NK-92 treated with Interleukin-12 subunit alpha and Interleukin-12 subunit beta, amount 100 ng/mL, for 24 hours (cell line): ENCODE data around the gene PCDHGB4.
"Not testable (repeated sequence)": the region's sequence is repeated elsewhere in the genome, so short reads cannot be mapped to it uniquely, and the experiment has no call there.

Experiments used
- DNase-seq: peaks from one replicate; lab custom pipeline; 2025; lab: John Stamatoyannopoulos, UW

Gene PCDHGB4

DNA sequence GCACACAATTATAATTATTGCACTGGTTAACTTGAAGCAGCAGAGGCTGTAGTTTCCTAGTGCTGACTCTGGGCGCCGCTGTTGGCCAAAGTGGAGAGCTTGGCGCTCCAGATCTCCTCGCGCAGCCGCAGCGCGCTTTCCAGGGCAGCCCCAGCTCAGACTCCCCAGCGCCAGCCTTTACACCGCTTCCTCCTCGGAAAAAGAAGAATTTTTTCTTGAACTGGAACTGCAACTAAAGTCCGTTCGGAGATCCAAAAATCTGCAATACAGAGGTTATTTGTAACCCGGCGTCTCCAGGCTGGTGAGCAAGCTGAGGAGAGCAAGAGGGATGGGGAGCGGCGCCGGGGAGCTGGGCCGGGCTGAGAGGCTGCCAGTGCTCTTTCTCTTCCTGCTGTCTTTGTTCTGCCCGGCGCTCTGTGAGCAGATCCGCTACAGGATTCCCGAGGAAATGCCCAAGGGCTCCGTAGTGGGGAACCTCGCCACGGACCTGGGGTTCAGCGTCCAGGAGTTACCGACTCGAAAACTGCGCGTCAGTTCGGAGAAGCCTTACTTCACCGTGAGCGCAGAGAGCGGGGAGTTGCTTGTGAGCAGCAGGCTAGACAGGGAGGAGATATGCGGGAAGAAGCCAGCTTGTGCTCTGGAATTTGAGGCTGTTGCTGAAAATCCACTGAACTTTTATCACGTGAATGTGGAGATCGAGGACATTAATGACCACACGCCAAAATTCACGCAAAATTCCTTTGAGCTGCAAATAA lies at the start of gene PCDHGB4:
PCDHGB4 (plus strand) TSS at position 142 of the 755 bp plus-strand sequence; CDS start at position 329, 187 bp downstream.
- DNase-seq, result not testable (repeated sequence)

DNA sequence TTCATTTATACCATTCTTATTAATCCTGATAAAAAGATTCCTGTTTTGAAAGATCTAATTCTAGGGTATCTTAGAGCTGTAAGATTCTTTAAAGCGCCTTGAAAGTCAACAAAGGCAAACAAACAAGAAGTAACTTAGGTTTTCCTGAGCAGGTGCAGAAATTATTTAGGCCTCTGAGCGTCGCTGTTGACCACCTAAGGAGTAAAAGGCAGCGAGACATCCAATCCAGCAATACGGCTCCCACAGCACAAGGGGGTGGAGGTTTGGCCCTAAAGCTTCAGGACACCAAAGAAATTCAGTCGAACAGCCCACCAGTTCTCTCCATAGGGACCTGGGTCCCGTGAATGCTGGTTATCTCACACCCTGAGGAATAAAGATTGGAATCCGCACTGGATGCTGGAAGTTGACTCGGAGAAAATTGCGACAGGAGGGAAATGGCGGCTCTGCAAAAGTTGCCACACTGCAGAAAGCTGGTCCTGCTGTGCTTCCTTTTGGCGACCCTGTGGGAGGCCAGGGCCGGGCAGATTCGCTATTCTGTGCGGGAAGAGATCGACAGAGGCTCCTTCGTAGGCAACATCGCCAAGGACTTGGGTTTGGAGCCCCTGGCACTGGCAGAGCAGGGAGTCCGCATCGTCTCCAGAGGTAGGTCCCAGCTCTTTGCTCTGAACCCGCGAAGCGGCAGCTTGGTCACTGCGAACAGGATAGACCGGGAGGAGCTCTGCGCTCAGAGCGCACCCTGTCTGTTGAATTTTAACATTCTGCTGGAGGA lies 48.8 kb upstream of the PCDHGB4 start, which contains the start of gene PCDHGA2:
PCDHGA2 (plus strand) TSS at position 223 of the 769 bp plus-strand sequence.
- DNase-seq, result no peak

DNA sequence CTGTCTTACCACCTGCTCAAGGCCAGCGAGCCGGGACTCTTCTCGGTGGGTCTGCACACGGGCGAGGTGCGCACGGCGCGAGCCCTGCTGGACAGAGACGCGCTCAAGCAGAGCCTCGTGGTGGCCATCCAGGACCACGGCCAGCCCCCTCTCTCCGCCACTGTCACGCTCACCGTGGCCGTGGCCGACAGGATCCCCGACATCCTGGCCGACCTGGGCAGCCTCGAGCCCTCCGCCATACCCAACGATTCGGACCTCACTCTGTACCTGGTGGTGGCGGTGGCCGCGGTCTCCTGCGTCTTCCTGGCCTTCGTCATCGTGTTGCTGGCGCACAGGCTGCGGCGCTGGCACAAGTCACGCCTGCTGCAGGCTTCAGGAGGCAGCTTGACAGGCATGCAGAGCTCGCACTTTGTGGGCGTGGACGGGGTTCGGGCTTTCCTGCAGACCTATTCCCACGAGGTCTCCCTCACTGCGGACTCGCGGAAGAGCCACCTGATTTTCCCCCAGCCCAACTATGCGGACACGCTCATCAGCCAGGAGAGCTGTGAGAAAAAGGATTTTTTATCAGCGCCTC lies 46.6 kb upstream of the PCDHGB4 start:
- DNase-seq, result not testable (repeated sequence)

DNA sequence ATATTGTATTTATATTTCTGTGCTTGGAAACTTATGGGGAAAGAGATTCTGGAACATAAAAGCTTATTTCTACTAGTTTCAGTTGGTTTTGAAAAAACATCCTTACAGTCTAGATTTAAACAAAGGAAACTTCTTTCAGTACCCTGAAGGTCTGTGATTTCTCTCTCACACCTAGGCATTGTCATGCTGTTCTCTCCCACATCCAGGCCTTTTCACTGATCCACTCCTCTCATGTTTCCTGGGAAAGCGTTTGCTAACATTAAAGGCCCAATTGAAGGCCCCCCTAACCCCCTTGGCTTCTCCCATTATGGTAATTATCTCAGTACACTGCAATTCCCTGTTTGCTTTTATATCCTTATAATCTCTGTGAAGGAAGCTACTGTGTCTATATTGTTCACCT lies 44.7 kb upstream of the PCDHGB4 start:
- DNase-seq, result no peak

DNA sequence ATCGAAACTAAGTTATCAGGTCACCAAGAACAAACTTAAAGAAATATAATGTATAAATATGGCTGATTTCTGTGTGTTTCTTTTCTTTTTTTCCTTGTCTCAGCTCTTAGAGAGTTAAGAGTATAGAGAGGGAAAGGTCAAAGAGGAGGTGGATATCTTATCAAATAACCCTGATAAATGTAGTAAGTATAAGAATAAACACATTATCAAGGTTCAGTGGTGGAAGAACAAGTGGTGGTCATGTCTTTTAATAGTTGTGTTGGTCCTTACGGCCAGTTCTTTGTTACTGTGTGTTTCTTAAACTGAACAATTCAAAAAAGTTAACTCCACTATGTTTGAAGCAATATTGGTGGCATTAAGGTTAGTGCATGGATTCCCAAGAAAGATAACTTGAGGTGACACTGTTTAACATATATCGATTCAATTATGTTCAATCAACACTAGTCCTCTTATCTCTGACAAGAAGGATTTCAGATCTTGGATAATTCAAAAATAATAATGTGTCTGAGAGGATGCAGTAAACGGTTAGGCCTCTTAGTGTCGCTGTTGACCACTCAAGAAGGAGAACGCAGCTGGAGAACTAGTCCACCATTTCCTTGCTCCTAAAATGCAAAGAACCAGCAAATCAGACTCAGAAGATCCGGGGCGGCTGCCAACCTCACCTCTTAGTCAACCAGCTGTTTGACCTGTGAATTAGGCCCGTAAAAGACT lies 44.1 kb upstream of the PCDHGB4 start, which contains the start of gene PCDHGA3:
PCDHGA3 (plus strand) TSS at position 588 of the 711 bp plus-strand sequence. CDS start 205 bp downstream, outside the sequence.
- DNase-seq, result no peak

DNA sequence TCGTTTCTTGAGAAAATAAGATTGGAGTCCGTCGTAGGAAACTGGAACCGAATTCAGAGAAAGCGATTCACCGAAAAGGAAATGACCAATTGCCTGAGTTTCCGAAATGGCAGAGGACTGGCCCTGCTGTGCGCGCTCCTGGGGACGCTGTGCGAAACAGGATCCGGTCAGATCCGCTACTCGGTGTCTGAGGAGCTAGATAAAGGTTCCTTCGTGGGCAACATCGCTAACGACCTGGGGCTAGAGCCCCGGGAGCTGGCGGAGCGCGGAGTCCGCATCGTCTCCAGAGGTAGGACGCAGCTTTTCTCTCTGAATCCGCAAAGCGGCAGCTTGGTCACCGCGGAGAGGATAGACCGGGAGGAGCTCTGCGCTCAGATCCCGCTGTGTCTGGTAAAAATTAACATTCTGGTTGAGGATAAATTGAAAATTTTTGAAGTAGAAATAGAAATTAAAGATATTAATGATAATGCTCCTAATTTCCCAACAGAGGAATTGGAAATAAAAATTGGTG lies 43.5 kb upstream of the PCDHGB4 start:
- no peak for DNase-seq

DNA sequence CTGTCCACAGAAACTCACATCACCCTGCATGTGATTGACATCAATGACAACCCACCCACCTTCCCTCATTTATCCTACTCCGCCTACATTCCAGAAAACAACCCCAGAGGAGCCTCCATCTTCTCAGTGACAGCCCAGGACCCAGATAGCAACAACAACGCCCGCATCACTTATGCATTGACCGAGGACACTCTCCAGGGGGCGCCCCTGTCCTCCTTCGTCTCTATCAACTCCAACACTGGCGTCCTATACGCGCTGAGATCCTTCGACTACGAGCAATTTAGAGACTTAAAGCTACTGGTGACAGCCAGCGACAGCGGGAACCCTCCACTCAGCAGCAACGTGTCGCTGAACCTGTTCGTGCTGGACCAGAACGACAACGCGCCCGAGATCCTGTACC lies 42.2 kb upstream of the PCDHGB4 start:
- DNase-seq, result no peak

DNA sequence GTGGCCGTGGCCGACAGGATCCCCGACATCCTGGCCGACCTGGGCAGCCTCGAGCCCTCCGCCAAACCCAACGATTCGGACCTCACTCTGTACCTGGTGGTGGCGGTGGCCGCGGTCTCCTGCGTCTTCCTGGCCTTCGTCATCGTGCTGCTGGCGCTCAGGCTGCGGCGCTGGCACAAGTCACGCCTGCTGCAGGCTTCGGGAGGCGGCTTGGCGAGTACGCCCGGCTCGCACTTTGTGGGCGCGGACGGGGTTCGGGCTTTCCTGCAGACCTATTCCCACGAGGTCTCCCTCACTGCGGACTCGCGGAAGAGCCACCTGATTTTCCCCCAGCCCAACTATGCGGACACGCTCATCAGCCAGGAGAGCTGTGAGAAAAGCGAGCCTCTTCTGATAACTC lies 41.5 kb upstream of the PCDHGB4 start:
- not testable (repeated sequence) for DNase-seq

DNA sequence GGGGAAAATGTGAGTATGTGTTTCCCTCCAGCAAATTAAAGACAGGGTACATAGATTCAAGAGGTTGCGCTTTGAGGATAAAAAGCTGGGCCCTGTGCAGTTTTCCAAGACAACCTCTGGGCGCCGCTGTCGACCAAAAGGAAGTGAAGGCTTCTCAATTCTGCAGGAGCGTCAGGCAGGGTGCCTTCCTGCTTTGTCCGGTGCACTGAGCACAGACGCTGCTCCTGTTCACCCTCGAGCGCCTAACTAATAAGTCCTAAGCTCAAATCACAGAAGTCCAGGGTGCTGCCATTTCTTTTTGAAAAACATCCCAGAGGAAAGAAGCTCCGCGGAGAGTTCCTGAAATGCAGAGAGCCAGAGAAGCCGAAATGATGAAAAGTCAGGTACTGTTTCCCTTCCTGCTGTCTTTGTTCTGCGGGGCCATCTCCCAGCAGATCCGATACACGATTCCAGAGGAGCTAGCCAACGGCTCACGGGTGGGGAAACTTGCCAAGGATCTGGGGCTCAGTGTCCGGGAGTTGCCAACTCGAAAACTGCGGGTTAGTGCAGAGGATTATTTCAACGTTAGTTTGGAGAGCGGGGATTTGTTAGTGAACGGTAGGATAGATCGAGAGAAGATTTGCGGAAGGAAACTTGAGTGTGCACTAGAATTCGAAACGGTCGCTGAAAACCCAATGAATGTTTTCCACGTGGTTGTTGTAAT lies 37.4 kb upstream of the PCDHGB4 start, which contains the start of gene PCDHGB1:
PCDHGB1 (plus strand) TSS at position 183 of the 703 bp plus-strand sequence; CDS start at position 345, 162 bp downstream.
- DNase-seq, result peak; percentile 17

DNA sequence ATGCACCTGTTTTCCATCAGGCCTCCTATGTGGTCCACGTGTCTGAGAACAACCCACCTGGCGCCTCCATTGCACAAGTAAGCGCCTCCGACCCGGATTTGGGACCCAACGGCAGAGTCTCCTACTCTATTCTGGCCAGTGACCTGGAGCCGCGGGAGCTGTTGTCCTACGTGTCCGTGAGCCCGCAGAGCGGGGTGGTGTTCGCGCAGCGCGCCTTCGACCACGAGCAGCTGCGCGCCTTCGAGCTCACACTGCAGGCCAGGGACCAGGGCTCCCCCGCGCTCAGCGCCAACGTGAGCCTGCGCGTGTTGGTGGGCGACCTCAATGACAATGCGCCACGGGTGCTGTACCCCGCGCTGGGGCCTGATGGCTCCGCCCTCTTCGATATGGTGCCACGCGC lies 35.9 kb upstream of the PCDHGB4 start:
- DNase-seq, result no peak

DNA sequence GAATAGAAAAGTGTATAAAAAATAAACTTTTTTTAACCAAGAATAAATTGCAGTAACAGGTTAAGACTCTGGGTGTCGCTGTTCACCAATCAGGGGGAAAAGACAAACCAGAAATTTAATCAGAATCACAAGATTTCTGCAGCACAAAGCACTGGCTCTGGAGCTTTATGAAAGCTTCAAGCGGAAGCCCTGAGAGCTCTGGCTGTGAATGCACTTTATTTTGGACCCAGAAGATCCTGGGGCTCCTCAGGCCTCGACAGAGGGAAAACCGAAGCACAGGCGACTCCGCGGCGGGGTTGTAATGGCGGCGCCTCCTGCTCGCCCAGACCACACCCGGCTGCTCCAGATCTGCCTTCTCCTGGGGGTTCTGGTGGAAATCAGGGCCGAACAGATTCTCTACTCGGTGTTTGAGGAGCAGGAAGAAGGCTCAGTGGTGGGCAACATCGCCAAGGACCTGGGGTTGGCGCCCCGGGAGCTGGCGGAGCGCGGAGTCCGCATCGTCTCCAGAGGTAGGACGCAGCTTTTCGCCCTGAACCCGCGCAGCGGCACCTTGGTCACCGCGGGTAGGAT lies 32.5 kb upstream of the PCDHGB4 start, which contains the start of gene PCDHGA4:
PCDHGA4 (plus strand) TSS at position 122 of the 570 bp plus-strand sequence; CDS start at position 209, 87 bp downstream.
- DNase-seq, result no peak

DNA sequence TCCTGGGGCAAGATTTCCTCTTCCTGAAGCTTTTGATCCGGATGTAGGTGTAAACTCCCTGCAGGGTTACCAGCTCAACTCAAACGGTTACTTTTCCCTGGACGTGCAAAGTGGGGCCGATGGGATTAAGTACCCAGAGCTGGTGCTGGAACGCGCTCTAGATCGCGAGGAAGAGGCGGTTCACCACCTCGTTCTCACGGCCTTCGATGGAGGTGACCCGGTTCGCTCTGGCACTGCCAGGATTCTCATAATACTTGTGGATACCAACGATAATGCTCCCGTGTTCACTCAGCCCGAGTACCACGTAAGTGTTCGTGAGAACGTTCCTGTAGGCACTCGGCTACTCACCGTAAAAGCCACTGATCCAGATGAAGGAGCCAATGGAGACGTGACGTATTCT lies 31.9 kb upstream of the PCDHGB4 start:
- DNase-seq, result no peak

DNA sequence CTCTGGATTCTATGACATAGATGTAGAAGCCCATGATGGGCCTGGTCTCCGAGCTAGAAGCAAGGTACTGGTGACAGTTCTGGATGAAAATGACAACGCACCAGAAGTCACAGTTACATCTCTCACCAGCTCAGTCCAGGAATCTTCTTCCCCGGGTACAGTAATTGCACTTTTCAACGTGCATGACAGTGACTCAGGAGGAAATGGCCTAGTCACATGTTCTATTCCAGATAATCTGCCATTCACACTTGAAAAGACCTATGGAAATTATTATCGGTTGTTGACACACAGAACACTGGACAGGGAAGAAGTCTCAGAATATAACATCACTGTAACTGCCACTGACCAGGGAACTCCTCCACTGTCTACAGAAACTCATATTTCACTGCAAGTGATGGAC lies 31.4 kb upstream of the PCDHGB4 start:
- no peak for DNase-seq

DNA sequence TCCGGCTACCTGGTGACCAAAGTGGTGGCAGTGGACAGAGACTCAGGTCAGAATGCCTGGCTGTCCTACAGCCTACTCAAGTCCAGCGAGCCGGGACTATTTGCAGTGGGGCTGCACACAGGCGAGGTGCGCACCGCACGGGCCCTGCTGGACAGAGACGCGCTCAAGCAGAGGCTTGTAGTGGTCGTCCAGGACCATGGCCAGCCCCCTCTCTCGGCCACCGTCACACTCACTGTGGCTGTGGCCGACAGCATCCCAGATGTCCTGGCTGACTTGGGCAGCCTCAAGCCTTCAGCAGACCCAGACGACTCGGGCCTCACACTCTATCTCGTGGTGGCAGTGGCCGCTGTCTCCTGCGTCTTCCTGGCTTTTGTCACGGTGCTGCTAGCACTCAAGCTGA lies 30.5 kb upstream of the PCDHGB4 start:
- DNase-seq, result no peak

DNA sequence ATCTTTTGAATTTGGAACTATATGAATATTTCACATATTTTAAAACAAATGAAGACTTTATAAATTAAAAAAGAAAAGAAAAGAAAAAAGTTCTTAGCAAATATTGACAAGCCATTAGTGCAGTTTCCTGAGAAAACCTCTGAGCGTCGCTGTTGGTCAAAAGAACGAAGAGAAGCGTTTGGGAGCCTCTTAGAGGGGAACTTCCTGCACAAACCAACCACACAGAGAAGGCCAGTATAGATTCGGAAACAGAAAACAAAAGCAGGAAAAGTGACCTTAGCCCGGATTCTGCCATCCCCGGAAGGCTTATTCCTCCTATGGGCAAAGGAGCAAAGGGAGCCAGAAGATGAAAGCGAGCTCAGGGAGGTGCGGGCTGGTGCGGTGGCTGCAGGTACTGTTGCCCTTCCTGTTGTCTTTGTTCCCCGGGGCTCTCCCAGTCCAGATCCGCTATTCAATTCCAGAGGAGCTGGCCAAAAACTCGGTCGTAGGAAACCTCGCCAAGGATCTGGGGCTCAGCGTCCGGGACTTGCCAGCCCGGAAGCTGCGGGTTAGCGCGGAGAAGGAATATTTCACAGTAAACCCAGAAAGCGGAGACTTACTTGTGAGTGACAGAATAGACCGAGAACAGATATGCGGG lies 27.6 kb upstream of the PCDHGB4 start, which contains the start of gene PCDHGB2:
PCDHGB2 (plus strand) TSS at position 205 of the 637 bp plus-strand sequence; CDS start at position 347, 142 bp downstream.
- DNase-seq, result no peak

DNA sequence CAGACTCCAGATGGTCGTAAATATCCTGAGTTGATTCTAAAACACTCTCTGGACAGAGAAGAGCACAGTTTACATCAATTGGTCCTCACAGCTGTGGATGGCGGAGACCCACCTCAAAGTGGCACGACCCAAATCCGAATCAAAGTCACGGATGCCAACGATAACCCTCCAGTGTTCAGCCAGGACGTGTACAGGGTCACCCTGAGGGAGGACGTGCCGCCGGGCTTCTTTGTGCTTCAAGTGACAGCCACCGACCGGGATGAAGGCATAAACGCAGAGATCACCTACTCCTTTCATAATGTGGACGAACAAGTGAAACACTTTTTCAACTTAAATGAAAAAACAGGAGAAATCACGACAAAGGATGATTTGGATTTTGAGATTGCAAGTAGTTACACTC lies 26.8 kb upstream of the PCDHGB4 start:
- DNase-seq, result no peak

DNA sequence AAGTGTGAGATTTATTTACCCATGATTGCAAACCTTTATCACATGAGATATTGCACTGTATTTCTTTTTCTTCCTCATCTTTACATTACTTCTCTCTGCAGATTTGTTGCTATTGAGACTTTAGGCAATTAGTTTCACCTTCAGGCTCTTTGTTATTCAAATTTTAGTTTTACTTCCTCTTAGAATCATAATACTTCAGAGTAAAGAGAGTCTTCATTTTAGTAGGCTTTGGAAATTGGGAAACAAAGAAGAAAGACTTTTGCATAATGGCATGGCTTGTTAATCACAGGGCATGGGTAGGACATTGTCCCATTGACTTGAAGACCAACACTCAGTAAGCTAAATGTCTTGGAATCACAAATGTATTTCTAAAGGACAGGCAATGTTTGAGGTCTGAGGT lies 24.8 kb upstream of the PCDHGB4 start:
- no peak for DNase-seq

DNA sequence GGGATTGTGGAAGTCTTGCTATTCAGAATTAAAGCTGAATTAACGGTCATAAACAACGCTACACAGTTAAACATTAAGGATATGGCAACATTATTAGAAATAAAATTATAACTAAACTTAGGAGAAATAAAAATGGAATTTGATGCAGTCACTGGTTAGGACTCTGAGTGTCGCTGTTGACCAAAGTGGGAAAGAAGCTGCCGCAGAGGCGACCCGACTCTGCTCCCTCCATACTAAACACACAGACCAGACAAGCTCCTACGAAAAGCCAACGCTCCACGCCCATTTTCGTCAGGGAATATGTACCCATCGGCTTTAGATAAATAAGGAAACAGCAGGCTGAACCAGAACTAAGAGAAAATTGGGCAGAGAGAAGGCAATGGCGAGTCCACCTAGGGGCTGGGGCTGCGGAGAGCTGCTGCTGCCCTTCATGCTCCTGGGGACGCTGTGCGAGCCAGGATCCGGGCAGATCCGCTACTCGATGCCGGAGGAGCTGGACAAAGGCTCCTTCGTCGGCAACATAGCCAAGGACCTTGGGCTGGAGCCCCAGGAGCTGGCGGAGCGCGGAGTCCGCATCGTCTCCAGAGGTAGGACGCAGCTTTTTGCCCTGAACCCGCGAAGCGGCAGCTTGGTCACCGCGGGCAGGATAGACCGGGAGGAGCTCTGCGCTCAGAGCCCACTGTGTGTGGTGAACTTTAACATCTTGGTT lies 23.4 kb upstream of the PCDHGB4 start, which contains the start of gene PCDHGA5:
PCDHGA5 (plus strand) TSS at position 211 of the 709 bp plus-strand sequence; CDS start at position 380, 169 bp downstream.
- DNase-seq, result no peak
